GM12801 (cell line): ENCODE measurements around the gene TP63.

ENCODE experiments used
- CTCF ChIP-seq: IDR thresholded peaks from one replicate; pipeline ENCODE4 v1.5.1; 2011; ENCODE audit warnings: control low read depth; ENCODE audit not compliant: insufficient read length; ENCODE audit errors: extremely low read depth

The TP63 gene

GRCh38 chr3:189621948-189622603 is 9.1 kb upstream of the TP63 start:
- no peak for TF ChIP-seq CTCF

- TF ChIP-seq CTCF = no peak
These were observed 8.6 kb upstream of the TP63 start for GRCh38 chr3:189622629-189623028.

- TF ChIP-seq CTCF = no peak
These were observed 7.1 kb upstream of the TP63 start for GRCh38 chr3:189624130-189624529.

- TF ChIP-seq CTCF = no peak
These were observed 6.1 kb upstream of the TP63 start for GRCh38 chr3:189625071-189625470.

- no peak for TF ChIP-seq CTCF
These were observed 5.6 kb upstream of the TP63 start for GRCh38 chr3:189625572-189625971.

GRCh38 chr3:189626286-189626685 is 4.9 kb upstream of the TP63 start:
- TF ChIP-seq CTCF = no peak

- no peak for TF ChIP-seq CTCF
These were observed 1.3 kb upstream of the TP63 start for GRCh38 chr3:189629803-189630455.
